BLaER1 treated with 17β-estradiol and CSF1 and Interleukin-3, amounts not matched to agents 10 nM and 100 nM (cell line): ENCODE measurements around the gene CYTH3.
"Not testable (repeated sequence)": the region's sequence is repeated elsewhere in the genome, so short reads cannot be mapped to it uniquely, and the experiment has no call there.

Experiments
- H3K27ac ChIP-seq, 11 experiments: shearing (Covaris generic); formaldehyde crosslinking; 2 replicates each; pipeline ENCODE4 v1.8.1; 2022
- H3K27me3 ChIP-seq, 11 experiments: shearing (Covaris generic); formaldehyde crosslinking; 2 replicates each; pipeline ENCODE4 v1.8.1; 2022
- H3K36me3 ChIP-seq, 11 experiments: shearing (Covaris generic); formaldehyde crosslinking; 2 replicates each; pipeline ENCODE4 v1.8.1; 2022
- H3K4me1 ChIP-seq, 10 experiments: shearing (Covaris generic); formaldehyde crosslinking; 2 replicates each; pipeline ENCODE4 v1.8.1; 2022
- H3K4me2 ChIP-seq, 11 experiments: shearing (Covaris generic); formaldehyde crosslinking; 2 replicates each; pipeline ENCODE4 v1.8.1; 2022
- H3K4me3 ChIP-seq, 10 experiments: shearing (Covaris generic); formaldehyde crosslinking; 2 replicates each; pipeline ENCODE4 v1.8.1; 2022
- H3K9ac ChIP-seq, 11 experiments: shearing (Covaris generic); formaldehyde crosslinking; 2 replicates each; pipeline ENCODE4 v1.8.1; 2022
- H3K9me3 ChIP-seq, 11 experiments: shearing (Covaris generic); formaldehyde crosslinking; replicated peaks in 1 of 11; 2 replicates each; pipeline ENCODE4 v1.8.1; 2022
- H4K20me1 ChIP-seq, 11 experiments: shearing (Covaris generic); formaldehyde crosslinking; 2 replicates each; pipeline ENCODE4 v1.8.1; 2022
- Cebpa-rat ChIP-seq, 11 experiments: shearing (Covaris generic); IDR thresholded peaks; 2 replicates each; pipeline ENCODE4 v1.8.1; 2022

The CYTH3 gene

GRCh38 chr7:6305330-6305729 lies 32.9 kb upstream of the CYTH3 start:
- Histone ChIP-seq H3K4me3 (no peak overlapping the region), H3K36me3 (no peaks in the 10 kb centered on the region), H3K9me3 (peaks cover 0 to 2% (median 0%) of the 10 kb centered on the region in 11 experiments; a peak in 1 of 22 replicates), H3K4me1 (peaks cover 9 to 19% (median 16%) of the 10 kb centered on the region in 10 experiments; a peak in 19 of 20 replicates), H3K9ac (no peak overlapping the region), H4K20me1 (no peaks in the 10 kb centered on the region), H3K27ac (no peak overlapping the region), H3K4me2 (no peak overlapping the region), H3K27me3 (no peaks in the 10 kb centered on the region)
- no peak for TF ChIP-seq Cebpa-rat (IDR thresholded peaks at IDR 0.05)

GRCh38 chr7:6301446-6301845 lies 29.0 kb upstream of the CYTH3 start:
- not testable (repeated sequence) for H3K27me3 ChIP-seq, H3K4me2 ChIP-seq, H3K4me3 ChIP-seq, H3K36me3 ChIP-seq, H3K9ac ChIP-seq, H4K20me1 ChIP-seq, H3K27ac ChIP-seq, H3K9me3 ChIP-seq
- peaks cover 0 to 37% (median 23%) of the 10 kb centered on the region in 10 experiments; a peak in 16 of 20 replicates for H3K4me1 ChIP-seq

GRCh38 chr7:6299774-6300173 lies 27.4 kb upstream of the CYTH3 start:
- H3K9ac ChIP-seq = 0 out of 22 replicates have a peak overlapping the region, but pooled peaks of 1 of the 11 experiments have one; percentile 18
- H3K36me3 ChIP-seq = no peaks in the 10 kb centered on the region
- no peaks in the 10 kb centered on the region for H4K20me1 ChIP-seq
- 0 out of 22 replicates have a peak, but pooled peaks cover 0 to 7% (median 0%) of the 10 kb centered on the region in 11 experiments for H3K9me3 ChIP-seq
- peak overlapping the region in 10 of 11 experiments; percentile 5 to 62 (median 52); a peak in 16 of 22 replicates for H3K4me2 ChIP-seq
- H3K4me1 ChIP-seq = peaks cover 8 to 53% (median 39%) of the 10 kb centered on the region in 10 experiments
- TF ChIP-seq Cebpa-rat (IDR thresholded peaks at IDR 0.05) = no peak
- H3K27ac ChIP-seq = peak overlapping the region in 5 of 11 experiments; percentile 27 to 55 (median 35); a peak in 9 of 22 replicates
- no peaks in the 10 kb centered on the region for H3K27me3 ChIP-seq
- no peak overlapping the region for H3K4me3 ChIP-seq

DNA sequence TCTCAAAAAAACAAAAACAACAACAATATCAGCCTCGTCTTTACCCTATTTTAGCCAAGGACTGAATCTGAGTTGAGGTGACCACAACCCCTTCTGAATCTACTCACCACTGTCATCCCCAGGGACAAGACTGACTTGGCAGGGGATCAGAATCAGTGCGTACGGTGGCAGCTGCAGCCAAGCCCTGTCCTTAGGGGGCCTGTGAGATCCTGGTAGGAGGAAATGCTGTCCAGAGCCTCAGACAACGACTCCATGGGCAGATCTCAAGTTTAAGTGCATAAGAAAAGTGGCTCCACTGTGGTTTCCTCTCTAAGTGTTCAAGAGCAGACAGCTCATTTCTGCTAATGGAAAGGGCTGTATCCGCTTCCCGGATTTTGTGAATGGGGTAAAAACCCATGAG lies 22.4 kb upstream of the CYTH3 start:
- TF ChIP-seq Cebpa-rat (IDR thresholded peaks at IDR 0.05) = no peak
- Histone ChIP-seq H3K9me3 (0 out of 22 replicates have a peak, but pooled peaks cover 0 to under 1% (median 0%) of the 10 kb centered on the region in 11 experiments), H3K27ac (peak overlapping the region in 10 of 11 experiments; percentile 21 to 66 (median 52); a peak in 17 of 22 replicates), H3K4me2 (peak overlapping the region; percentile 57 to 87 (median 77)), H3K4me3 (peak overlapping the region in 1 of 10 experiments; percentile 14; a peak in 1 of 20 replicates), H3K36me3 (no peaks in the 10 kb centered on the region), H4K20me1 (no peaks in the 10 kb centered on the region), H3K27me3 (no peaks in the 10 kb centered on the region), H3K9ac (peak overlapping the region in 7 of 11 experiments; percentile 19 to 45 (median 30); a peak in 7 of 22 replicates), H3K4me1 (peaks cover 24 to 62% (median 52%) of the 10 kb centered on the region in 10 experiments)

GRCh38 chr7:6293202-6293601 lies 20.8 kb upstream of the CYTH3 start:
- Histone ChIP-seq H3K9ac (no peak overlapping the region), H4K20me1 (no peaks in the 10 kb centered on the region), H3K27ac (peak overlapping the region in 4 of 11 experiments; percentile 25 to 32 (median 30); a peak in 5 of 22 replicates), H3K27me3 (no peaks in the 10 kb centered on the region), H3K4me1 (peaks cover 24 to 52% (median 42%) of the 10 kb centered on the region in 10 experiments), H3K4me3 (no peak overlapping the region), H3K36me3 (no peaks in the 10 kb centered on the region), H3K9me3 (peaks cover 0 to 11% (median 5%) of the 10 kb centered on the region in 11 experiments; a peak in 17 of 22 replicates), H3K4me2 (peak overlapping the region in 10 of 11 experiments; percentile 29 to 87 (median 72); a peak in 18 of 22 replicates)
- peak in 9 of 11 experiments; percentile 11 to 65 (median 39); a peak in 10 of 22 replicates for TF ChIP-seq Cebpa-rat (IDR thresholded peaks at IDR 0.05)

- not testable (repeated sequence) for H3K36me3 ChIP-seq, H3K27ac ChIP-seq, H4K20me1 ChIP-seq, H3K27me3 ChIP-seq, H3K4me3 ChIP-seq, H3K4me2 ChIP-seq, H3K9ac ChIP-seq
- Histone ChIP-seq H3K4me1 (peaks cover 24 to 46% (median 41%) of the 10 kb centered on the region in 10 experiments), H3K9me3 (peaks cover 3 to 16% (median 10%) of the 10 kb centered on the region in 11 experiments; a peak in 19 of 22 replicates)
These were observed 19.5 kb upstream of the CYTH3 start for GRCh38 chr7:6291941-6292340.

DNA sequence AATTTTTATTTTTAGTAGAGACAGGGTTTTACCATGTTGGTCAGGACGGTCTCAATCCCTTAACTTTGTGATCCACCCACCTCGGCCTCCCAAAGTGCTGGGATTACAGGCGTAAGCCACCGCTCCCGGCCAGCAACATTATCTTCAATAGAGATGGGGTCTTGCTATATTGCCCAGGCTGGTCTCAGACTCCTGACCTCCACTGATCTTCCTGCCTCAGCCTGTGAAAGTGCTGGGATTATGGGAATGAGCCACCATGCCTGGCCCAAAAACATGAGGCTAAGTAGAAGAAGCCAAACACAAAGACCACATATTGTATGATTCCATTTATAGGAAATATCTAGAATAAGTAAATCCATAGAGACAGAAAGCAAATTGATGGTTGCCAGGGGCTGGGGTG lies 19.1 kb upstream of the CYTH3 start:
- Histone ChIP-seq H3K4me3 (no peak overlapping the region), H3K4me2 (no peak overlapping the region), H4K20me1 (no peaks in the 10 kb centered on the region), H3K9me3 (peaks cover 3 to 18% (median 10%) of the 10 kb centered on the region in 11 experiments; a peak in 19 of 22 replicates), H3K27me3 (no peaks in the 10 kb centered on the region), H3K27ac (no peak overlapping the region), H3K4me1 (peaks cover 24 to 41% (median 38%) of the 10 kb centered on the region in 10 experiments), H3K36me3 (no peaks in the 10 kb centered on the region), H3K9ac (no peak overlapping the region)
- no peak for TF ChIP-seq Cebpa-rat (IDR thresholded peaks at IDR 0.05)

DNA sequence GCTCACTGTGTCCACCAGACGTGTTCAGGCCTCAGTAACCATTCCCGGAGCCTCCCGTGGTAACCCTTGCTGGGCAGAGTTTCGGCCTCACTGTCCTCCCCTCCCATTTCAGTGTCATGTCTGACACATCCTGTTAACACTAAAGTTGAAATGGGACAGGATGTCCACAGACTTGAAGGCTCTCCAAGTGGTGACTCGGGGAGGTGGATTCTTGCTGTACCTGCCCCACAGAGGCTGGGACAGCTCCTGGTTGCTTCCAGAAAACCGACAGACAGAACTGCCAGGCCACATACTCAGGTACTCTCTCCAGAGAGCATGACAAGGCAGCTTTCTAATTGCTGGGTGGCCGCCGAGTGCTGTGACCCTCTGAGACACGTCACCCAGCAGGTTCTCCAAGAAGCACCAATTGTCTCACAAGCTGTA lies 17.9 kb upstream of the CYTH3 start:
- Histone ChIP-seq H3K9me3 (peaks cover 3 to 24% (median 10%) of the 10 kb centered on the region in 11 experiments; a peak in 19 of 22 replicates), H3K27ac (no peak overlapping the region), H3K36me3 (no peaks in the 10 kb centered on the region), H3K9ac (no peak overlapping the region), H4K20me1 (no peaks in the 10 kb centered on the region), H3K27me3 (no peaks in the 10 kb centered on the region), H3K4me3 (no peak overlapping the region), H3K4me2 (no peak overlapping the region), H3K4me1 (peaks cover 21 to 30% (median 28%) of the 10 kb centered on the region in 10 experiments)
- no peak for TF ChIP-seq Cebpa-rat (IDR thresholded peaks at IDR 0.05)

- H3K9ac ChIP-seq = no peak overlapping the region
- no peaks in the 10 kb centered on the region for H3K36me3 ChIP-seq
- no peak overlapping the region for H3K4me3 ChIP-seq
- H3K27ac ChIP-seq = no peak overlapping the region
- no peaks in the 10 kb centered on the region for H3K27me3 ChIP-seq
- no peak for TF ChIP-seq Cebpa-rat (IDR thresholded peaks at IDR 0.05)
- H3K4me2 ChIP-seq = no peak overlapping the region
- H4K20me1 ChIP-seq = no peaks in the 10 kb centered on the region
- H3K9me3 ChIP-seq = peaks cover 3 to 24% (median 10%) of the 10 kb centered on the region in 11 experiments; a peak in 19 of 22 replicates
- peaks cover 15 to 28% (median 24%) of the 10 kb centered on the region in 10 experiments for H3K4me1 ChIP-seq
These were observed 15.9 kb upstream of the CYTH3 start for GRCh38 chr7:6288270-6288860.
